GM21447 (cell line): ENCODE results near the gene RUSF1.

Experiments
- ATAC-seq: cut with Tn5 transposase; IDR thresholded peaks from one replicate; pipeline ENCODE4 v1.9.1; 2021; ENCODE audit not compliant: unreplicated experiment

Gene RUSF1

DNA sequence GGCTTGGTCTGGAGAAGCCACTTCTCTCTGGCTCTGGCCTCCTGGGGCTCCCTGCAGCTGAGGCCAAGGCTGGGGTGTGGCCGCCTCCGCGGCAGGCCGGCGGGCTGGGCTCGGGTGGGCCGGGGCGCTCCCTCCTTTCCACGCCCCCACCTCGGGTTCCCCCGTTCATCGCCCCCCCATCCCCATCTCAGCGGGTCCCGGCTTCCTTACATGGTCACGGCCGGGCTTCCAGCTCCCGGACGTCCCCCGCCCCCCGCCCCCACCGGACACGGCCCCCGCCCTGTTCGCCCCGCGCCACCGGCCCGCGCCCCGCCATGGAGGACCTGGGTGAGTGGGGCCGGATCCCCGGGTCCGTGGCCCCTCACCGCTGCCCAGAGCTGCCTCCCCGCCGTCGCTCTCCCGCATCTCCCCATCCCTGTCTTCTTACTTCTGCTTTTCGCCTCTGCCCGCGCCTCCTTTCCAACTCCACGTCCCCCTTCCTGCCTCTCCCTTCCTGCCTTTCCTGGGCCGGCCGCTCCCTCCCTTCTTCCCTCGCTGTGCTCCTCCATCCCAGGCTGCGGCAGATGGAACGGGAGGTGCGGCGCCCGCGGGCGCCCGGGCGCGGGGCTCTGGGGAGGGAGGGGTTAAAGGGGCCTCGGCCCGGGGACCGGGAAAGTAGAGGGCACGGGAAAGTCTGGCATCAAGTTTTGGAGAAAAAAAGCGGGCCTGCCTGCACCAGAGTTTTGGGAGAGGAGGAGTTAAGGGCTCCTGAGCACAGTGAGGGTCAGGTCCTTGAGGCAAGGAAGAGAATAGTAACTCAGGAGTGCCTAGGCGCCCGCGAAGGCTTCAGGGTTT, 36.1 kb downstream of the RUSF1 start, which contains the start of gene TGFB1I1:
TGFB1I1 (plus strand) TSS at position 278 of the 834 bp plus-strand sequence; CDS start at position 315, 37 bp downstream.
- ATAC-seq = no peak

- ATAC-seq = no peak
These were observed 36.8 kb downstream of the RUSF1 start for GRCh38 chr16:31471241-31471874.

- no peak for ATAC-seq
These were observed 37.6 kb downstream of the RUSF1 start for GRCh38 chr16:31470615-31471014.

- ATAC-seq = no peak
These were observed 40.3 kb downstream of the RUSF1 start for GRCh38 chr16:31467858-31468257.

DNA sequence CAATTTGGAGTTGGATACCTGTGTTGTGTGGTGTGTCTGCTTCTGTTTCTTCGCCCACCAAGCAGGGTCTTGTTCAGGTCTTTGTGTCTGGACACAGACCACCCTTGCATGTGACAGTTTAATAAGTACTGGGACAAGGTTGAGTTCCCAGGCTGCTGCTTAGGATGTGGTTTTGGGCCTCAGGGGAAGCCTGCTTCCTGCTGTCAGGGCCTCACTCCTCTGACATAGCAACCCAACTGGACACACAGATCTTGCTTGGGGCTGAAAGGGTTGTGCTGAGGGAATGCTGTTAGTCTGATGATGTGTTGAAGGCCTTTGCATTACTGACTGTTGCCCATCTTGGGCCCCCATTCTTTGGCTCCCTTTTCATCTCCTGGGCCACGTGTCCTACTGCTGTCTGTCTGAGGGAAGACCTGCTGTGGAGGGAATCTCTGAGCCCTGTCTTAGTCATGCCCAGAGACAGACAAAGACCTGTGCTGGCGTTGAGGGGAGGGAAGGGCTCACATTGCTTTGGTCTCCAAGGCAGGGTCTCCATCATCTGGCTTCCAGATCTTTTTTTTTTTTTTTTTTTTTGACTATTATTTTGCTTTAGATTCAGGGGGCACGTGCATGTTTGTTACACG, 40.9 kb downstream of the RUSF1 start:
- peak; percentile 79 for ATAC-seq

- no peak for ATAC-seq
These were observed 41.8 kb downstream of the RUSF1 start for GRCh38 chr16:31466381-31466841.

DNA sequence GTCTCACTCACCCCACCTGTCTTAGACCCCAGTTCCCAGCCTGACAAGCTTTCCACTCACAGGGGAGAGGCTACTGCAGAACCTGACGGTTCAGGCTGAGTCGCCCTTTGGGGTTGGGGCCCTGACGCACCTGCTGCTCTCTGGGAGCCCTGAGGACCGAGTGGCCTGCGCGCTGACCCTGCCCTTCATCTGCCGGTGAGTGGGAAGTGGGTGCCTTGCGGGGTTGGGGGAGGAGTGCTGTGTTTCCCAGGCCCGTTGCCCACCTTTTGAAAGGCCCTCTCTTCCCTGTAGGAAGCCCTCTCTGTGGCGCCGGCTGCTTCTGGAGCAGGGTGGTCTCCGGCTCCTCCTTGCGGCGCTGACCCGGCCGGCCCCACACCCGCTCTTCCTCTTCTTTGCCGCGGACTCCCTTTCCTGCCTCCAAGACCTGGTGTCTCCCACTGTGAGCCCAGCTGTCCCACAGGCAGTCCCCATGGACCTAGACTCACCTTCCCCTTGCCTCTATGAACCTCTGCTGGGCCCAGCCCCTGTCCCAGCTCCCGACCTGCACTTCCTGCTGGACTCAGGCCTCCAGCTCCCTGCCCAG, 42.3 kb downstream of the RUSF1 start:
- ATAC-seq = no peak

GRCh38 chr16:31464781-31465260, 43.4 kb downstream of the RUSF1 start:
- no peak for ATAC-seq

DNA sequence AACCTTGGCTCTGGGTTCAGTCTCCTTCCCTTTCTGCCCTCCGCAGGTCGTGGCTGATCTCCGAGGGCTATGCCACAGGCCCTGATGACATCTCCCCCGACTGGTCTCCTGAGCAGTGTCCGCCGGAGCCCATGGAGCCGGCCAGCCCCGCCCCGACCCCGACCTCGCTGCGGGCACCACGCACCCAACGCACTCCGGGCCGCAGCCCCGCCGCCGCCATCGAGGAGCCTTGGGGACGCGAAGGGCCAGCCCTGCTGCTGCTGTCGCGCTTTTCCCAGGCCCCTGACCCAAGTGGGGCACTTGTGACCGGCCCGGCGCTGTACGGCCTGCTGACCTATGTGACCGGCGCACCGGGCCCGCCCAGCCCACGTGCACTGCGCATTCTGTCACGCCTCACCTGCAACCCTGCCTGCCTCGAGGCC, 43.8 kb downstream of the RUSF1 start:
- no peak for ATAC-seq

DNA sequence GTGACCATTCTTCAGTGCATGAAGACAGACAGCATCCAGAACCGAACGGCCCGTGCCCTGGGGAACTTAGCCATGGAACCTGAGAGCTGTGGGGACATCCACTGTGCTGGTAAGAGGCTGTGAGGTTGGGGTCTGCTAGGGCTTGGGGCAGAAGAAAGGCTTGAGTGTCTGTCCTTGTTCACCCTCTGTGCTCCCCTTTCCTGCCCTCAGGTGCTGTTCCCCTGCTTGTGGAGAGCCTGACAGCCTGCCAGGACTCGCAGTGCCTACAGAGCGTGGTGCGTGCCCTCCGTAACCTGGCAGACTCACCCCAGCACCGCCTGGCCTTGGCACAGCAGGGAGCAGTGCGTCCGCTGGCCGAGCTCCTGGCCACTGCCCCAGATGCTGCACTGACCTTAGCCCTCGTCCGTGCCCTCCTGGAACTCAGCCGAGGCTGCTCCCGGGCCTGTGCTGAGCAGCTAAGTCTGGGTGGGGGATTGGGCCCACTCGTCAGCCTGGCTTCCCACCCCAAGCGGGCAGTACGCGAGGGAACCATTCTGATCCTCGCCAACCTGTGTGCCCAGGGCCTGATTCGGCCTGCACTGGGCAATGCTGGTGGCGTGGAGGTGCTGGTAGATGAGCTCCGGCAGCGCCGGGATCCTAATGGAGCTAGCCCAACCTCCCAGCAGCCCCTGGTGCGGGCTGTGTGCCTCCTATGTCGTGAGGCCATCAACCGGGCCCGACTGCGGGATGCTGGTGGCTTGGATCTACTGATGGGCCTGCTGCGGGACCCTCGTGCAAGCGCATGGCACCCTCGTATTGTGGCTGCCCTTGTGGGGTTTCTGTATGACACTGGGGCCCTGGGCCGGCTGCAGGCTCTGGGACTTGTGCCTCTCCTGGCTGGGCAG, 46.0 kb downstream of the RUSF1 start:
- ATAC-seq = no peak

DNA sequence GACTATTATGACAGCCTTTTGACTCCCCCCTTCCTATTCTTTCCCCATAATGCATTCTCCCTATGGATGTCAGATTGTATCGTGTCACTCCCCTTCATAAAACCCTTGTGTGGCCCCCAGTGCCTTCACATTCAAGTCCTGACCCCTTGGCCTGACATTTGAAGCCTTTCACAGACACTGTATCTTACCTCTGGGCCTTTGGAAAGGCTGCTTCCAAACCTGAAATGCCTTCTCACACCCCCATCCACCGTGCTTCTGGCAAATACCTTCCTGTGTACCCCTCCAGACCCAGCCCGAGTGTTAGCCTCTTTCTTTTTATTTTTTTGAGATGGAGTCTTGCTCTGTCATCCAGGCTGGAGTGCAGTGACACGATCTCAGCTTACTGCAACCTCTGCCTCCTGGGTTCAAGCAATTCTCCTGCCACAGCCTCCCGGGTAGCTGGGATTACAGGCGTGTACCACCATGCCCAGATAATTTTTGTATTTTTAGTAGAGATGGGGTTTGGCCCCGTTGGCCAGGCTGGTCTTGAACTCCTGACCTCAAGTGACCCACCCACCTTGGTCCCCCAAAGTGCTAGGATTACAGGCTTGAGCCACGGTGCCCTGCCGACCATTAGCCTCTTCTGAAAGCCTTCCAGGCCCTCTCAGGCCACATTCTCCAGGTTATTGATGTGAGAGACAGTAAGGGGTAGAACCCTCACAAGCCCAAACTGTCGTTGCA, 46.8 kb downstream of the RUSF1 start:
- no peak for ATAC-seq

DNA sequence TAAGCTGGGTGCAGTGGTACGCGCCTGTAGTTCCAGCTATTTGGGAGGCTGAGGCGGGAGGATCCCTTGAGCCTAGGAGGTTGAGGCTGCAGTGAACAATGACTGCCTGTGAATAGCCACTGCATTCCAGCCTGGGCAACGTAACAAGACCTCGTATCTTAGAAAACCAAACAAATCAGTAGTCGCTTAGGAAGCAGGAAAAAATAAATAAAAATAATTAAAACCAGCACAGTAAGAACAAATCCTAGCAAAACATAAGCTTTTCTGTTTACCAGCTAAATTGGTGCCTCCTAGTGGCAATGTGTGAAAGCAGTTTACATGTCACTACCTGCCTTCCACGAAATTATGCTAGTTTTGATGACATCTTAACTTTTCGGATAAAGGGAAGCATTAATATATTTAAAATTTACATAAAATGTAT, 47.6 kb downstream of the RUSF1 start:
- no peak for ATAC-seq

DNA sequence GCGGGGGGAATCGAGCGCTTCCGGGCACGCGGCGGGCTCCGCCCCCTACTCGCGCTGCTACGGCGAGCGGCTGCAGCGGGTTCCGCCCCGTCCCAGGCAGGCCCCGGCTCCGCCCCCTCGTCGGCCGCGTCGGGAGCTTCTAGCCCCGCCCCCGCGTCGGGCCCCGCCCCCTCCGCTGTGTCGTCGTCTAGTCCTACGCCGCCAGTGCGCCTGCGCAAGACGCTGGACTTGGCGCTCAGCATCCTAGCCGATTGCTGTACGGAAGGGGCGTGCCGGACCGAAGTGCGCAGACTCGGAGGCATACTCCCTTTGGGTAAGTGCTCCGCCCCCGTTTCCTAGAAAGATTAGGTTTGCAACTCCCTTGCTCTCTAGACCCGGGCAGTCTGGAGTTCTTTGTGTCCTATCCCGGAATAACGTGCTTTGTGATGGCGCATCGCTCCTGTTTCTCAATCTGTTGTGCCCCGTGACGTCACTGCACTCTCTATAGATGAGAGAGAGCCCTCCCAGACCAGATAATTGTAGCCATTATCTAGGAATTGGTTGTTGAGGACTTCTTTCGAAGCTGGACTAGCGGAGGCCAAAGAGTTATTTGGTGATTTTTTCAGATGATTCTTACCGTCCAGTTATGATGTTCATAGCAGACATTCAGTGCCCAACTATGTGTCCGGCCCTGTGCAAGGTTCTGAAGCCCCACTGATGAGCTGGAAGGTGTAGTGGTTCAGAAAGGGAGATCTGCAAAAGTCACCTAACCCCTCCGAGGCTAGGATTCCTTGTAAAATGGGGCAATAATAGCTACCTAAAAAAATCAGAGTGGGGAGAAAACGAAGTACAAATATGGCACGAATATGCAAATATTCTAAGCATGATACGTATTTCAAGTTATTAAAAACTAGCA, 48.3 kb downstream of the RUSF1 start:
- peak; percentile 54 for ATAC-seq

GRCh38 chr16:31458844-31459686, 49.1 kb downstream of the RUSF1 start, which contains the start of gene ARMC5:
Gene ARMC5 (plus strand): TSS chr16:31459501. CDS start chr16:31459525, 24 bp downstream.
- peak; percentile 66 for ATAC-seq

- peak; percentile 12 for ATAC-seq
These were observed 49.9 kb downstream of the RUSF1 start for GRCh38 chr16:31458073-31458843.

GRCh38 chr16:31456988-31457360, 51.2 kb downstream of the RUSF1 start:
- ATAC-seq = no peak
